Measurements from ENCODE around the gene ABR. TPM values are rescaled to one million over a fixed set of nuclear protein-coding genes. Genes with fewer than 3 reads are reported as not detected.

ABR gene
- total and polyA plus RNA-seq, 2 of the 8 experiments (the other 6 are each of a cell fraction or from before 2014, with no cell fraction given) = 44.8 to 47.2 TPM

DNA sequence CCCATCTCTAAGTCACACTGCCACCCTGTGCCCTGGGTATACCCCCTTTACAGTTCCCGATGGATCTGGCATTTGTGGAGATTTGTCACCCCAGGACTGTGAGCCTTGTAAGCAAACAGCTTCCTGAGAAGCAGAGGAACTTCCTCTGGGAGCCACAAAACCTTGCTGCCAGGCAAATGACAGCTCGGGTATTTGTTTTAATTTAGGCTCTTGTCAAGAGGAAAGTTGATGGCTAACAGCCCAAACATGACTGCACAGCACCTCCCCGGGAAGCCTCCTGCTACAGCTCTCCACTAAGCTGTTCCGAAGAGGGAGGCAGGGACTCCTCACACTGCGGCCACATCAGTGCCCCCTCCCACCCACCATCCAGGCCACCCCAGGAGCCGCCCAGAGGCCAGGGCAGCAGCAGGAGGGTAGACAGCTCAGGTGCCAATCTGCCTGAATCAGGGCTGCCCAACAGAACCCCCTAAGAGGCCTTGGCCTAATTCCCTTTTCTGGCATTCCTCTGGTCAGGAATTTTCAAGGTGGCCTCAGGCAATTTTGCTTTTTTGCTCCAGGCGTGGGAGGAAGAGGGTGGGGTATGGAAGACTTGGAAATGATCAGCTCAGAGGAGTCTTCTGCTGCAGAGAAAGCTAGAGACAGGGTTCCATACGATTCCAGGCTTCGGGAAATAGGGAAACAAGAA is 2.6 kb downstream of the ABR start (continued):
- no peak for TF ChIP-seq TAF1 (IDR thresholded peaks at IDR 0.05; ENCODE audit: low read depth, low read length)
- TF ChIP-seq, protein P1, sequence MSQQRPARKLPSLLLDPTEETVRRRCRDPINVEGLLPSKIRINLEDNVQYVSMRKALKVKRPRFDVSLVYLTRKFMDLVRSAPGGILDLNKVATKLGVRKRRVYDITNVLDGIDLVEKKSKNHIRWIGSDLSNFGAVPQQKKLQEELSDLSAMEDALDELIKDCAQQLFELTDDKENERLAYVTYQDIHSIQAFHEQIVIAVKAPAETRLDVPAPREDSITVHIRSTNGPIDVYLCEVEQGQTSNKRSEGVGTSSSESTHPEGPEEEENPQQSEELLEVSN (IDR thresholded peaks at IDR 0.05) = no peak
- no peak for TF ChIP-seq KDM4A (IDR thresholded peaks at IDR 0.05; ENCODE audit: low read depth, low read length, severe bottlenecking)
- TF ChIP-seq SP2 (IDR thresholded peaks at IDR 0.05; ENCODE audit: low read length) = no peak
- TF ChIP-seq NANOG (IDR thresholded peaks at IDR 0.05; ENCODE audit: insufficient read depth, low read depth, low read length, poor library complexity, severe bottlenecking) = no peak
